Pancreas (tissue), 10 donors: ENCODE data around the gene ARL3. TPM values are rescaled to one million over a fixed set of nuclear protein-coding genes. Genes with fewer than 3 reads are reported as not detected.

ENCODE experiments used
- ATAC-seq, 4 donors: fragments of 200-7000 bp; cut with Tn5 transposase; one replicate each; pipeline versions ENCODE4 v1.8.0 to v1.9.1; 2020; ENCODE audit warnings: mild to moderate bottlenecking in 4 of 4, moderate library complexity in 4 of 4
- DNase-seq, 6 donors: peaks; one replicate each; pipeline ENCODE4 v3.0.0-alpha.2; 2020
- FAIRE-seq: peaks from 2 replicates; lab custom pipeline; 2012; peaks lifted over from hg19 to GRCh38; lab: Jason Lieb, UNC
- H3K27ac ChIP-seq, 4 donors: fragments of 200-600 bp; sonication (generic); 1 replicate in 3 of 4; 2 replicates in 1 of 4; pipeline versions ENCODE4 v1.5.0 to v1.8.0; 2020
- H3K27me3 ChIP-seq, 4 donors: fragments of 200-600 bp; one replicate each; pipeline ENCODE4 v1.8.0; 2021
- H3K36me3 ChIP-seq, 3 donors: fragments of 200-600 bp; sonication (generic) in 1 of 3; one replicate each; pipeline versions ENCODE4 v1.5.0 to v1.8.0; 2020 to 2021
- H3K4me1 ChIP-seq, 3 donors: fragments of 200-600 bp; one replicate each; pipeline ENCODE4 v1.8.0; 2021
- H3K4me3 ChIP-seq, 4 donors: fragments of 200-600 bp; sonication (generic) in 2 of 4; one replicate each; pipeline versions ENCODE4 v1.5.0 to v1.8.0; 2020 to 2021
- H3K9me3 ChIP-seq, 4 donors: fragments of 200-600 bp; one replicate each; pipeline ENCODE4 v1.8.0; 2021
- WGBS, 2 donors: extraction: QIAGEN DNeasy Blood & Tissue Kit; methylation state at CpG; one replicate each; pipeline ENCODE4 v1.1.7; 2013; 5-methylcytosine and 5-hydroxymethylcytosine counted together
- intact Hi-C, 3 donors: fragments of 100-400 bp; cut with DNase I; formaldehyde crosslinking; loops; one replicate each; pipeline versions ENCODE4 v1.11.1 to v1.14.2; 2022
- polyA plus RNA-seq, 2 donors: library from polyadenylated mRNA; stranded (reverse); fragments of 200-250 nt; gene quantifications; one replicate each; pipeline ENCODE4 v1.2.3, GENCODE V29; 2013
- total RNA-seq, 6 donors: library from RNA; stranded (reverse); fragmentation: NEBNext Ultra II Directional in 4 of 6; extraction: Animal tissue kit (Norgen Biotek cat#: 25700) in 4 of 6; gene quantifications; one replicate each; pipeline versions ENCODE4 v1.2.1 to v1.2.4, GENCODE V29; 2021 to 2023
- TF ChIP-seq, protein P1 (sequence below), 4 donors: fragments of 200-600 bp; sonication (generic) in 3 of 4; IDR thresholded peaks; one replicate each; pipeline versions ENCODE4 v1.5.0 to v1.8.0; 2021; ENCODE audit warnings: antibody characterized with exemption in 4 of 4
- donor health status: healthy with polysubstance abuse.
- donor health status: DM: no; HTN: no; CAD: no; lungs with moderate emphysema.
- donor health status: DM: no; HTN: no; CAD: no.
- donor health status: control.
- donor health status: control.
- donor health status: Bipolar disorder and iron deficiency.
- donor health status: DM: yes; HTN: yes; CAD: no.
- donor health status: DM: no; HTN: no; CAD: no.
- donor health status: DM: no; HTN: no; CAD: no.
- donor health status: DM: yes; HTN: yes; CAD: no.

Gene ARL3
- total and polyA plus RNA-seq, 8 donors, result 2.4 to 8.0 (median 3.1) TPM

DNA sequence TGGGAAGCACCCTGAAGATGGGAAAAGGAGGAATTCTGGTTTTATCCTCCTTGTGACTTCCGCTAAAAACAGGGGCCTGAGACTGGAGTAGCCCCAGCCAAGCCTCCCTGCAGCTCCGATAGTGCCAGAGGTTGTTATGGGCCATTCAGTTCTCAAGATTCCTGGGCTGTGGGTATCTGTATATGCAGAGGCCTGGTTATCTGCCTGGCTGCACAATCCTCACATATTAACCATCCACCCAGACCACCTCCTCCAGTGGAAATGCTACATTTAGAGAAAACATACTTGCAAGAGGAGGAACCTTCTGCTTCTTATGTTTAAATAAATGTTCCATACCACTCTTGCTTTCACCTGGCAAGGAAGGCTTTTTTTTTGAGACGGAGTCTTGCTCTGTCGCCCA, 34.6 kb downstream of the ARL3 start:
- FAIRE-seq (no peak), ATAC-seq (no peak), DNase-seq (no peak)
- intact Hi-C loops, result no loop called here
- Histone ChIP-seq H3K27ac (no peak overlapping the region), H3K27me3 (no peaks in the 10 kb centered on the region), H3K4me1 (peaks cover 0 to 17% (median 12%) of the 10 kb centered on the region in 3 donors), H3K4me3 (no peak overlapping the region), H3K9me3 (no peaks in the 10 kb centered on the region), H3K36me3 (no peaks in the 10 kb centered on the region)
- TF ChIP-seq, protein P1, sequence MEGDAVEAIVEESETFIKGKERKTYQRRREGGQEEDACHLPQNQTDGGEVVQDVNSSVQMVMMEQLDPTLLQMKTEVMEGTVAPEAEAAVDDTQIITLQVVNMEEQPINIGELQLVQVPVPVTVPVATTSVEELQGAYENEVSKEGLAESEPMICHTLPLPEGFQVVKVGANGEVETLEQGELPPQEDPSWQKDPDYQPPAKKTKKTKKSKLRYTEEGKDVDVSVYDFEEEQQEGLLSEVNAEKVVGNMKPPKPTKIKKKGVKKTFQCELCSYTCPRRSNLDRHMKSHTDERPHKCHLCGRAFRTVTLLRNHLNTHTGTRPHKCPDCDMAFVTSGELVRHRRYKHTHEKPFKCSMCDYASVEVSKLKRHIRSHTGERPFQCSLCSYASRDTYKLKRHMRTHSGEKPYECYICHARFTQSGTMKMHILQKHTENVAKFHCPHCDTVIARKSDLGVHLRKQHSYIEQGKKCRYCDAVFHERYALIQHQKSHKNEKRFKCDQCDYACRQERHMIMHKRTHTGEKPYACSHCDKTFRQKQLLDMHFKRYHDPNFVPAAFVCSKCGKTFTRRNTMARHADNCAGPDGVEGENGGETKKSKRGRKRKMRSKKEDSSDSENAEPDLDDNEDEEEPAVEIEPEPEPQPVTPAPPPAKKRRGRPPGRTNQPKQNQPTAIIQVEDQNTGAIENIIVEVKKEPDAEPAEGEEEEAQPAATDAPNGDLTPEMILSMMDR (IDR thresholded peaks at IDR 0.05), result no peak
- WGBS, 2 donors, result 96 to 99% methylated on average over 4 of the region's 4 CpGs

DNA sequence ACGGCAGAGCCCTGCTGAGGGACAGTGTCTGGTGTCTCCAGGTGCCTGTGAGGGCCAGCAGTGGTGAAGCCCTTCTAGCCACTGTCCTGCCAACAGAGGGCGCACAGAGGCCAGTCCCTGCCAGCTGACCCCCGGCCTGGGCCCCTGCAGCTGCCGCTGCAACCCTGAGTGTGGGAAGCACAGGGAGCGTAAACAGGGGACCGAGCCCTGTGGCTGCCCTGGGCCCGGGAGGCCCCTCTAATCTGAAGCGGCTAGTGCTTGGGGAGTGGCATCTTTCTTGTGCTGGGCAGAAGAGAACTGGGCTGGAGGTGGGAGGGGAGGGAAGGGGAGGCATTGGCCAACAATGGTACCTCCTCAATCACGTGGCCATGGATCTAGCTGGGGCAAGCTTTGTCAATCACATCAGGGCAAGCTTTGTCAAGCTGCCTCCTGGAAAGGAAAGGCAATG, 35.3 kb downstream of the ARL3 start:
- FAIRE-seq, result no peak
- intact Hi-C loops, result no loop called here
- Histone ChIP-seq H3K9me3 (no peaks in the 10 kb centered on the region), H3K27me3 (no peaks in the 10 kb centered on the region), H3K36me3 (no peaks in the 10 kb centered on the region), H3K27ac (peak overlapping the region in 2 of 4 donors; percentile 16 to 42), H3K4me3 (peak overlapping the region in 1 of 4 donors; percentile 20), H3K4me1 (peaks cover 0 to 17% (median 12%) of the 10 kb centered on the region in 3 donors)
- DNase-seq, result peak; percentile 65 to 89 (median 80)
- ATAC-seq, result peak; percentile 88 to 91 (median 90)
- 10 to 12% methylated on average over 8 to 9 of the region's 9 CpGs for WGBS, 2 donors
- TF ChIP-seq, protein P1 (IDR thresholded peaks at IDR 0.05), result peak; percentile 32 to 52 (median 38)

DNA sequence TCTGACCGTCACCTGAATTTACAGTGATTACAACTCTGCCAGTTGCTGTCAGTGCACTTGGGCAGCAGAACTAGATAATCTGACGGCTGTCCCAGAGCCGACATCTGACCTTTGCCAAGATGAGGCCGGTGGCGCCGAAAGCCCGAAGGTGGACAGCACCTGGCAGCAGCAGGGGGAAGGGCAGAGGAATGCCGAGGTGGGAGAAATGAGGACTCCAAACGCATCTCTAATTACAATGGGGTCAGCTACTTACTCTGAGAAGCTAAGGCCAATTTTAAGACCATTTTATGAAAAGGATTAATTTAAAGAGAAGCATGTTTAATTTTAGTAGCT, 36.2 kb downstream of the ARL3 start:
- Histone ChIP-seq H3K36me3 (no peaks in the 10 kb centered on the region), H3K4me3 (no peak overlapping the region), H3K4me1 (peaks cover 0 to 17% (median 12%) of the 10 kb centered on the region in 3 donors), H3K9me3 (no peaks in the 10 kb centered on the region), H3K27ac (peak overlapping the region in 1 of 4 donors; percentile 16), H3K27me3 (no peaks in the 10 kb centered on the region)
- ATAC-seq (no peak), FAIRE-seq (no peak), DNase-seq (no peak)
- 32 to 39% methylated on average over 9 of the region's 9 CpGs for WGBS, 2 donors
- TF ChIP-seq, protein P1 (IDR thresholded peaks at IDR 0.05), result no peak
- intact Hi-C loops, result no loop called here

DNA sequence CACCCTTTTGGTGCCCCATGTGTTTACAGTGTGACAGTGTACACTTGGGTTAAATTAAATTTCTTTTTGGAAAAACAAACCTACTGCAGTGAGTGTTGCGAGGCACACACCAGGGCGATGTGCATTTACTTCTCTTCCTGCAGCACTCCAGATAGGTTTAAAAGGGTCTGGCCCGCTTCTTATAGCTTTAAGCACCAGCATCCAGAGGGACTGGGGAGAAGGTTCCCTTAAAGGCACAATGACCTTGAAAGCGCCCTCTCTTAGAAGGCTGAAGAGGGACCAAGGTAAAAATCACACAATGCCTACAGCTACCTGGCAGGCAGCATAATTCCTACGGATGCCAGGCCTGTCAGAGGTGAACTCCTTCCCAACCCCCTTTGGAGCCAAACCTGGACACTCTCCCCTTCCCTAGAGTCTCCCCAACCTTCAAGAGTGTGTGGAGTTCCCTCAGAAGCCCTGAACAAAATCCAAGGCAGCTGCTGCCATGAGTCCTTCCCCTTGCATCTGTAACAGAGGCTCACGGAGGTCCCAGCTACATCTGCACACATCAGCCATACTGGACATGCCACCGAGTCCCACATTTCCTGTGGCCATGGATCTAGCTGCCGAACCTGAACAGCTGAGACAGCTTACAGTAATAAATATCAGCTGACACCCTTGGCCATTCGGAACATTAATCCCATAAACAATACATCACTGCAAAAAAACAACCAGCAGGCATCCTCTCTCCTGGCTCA, 36.7 kb downstream of the ARL3 start:
- DNase-seq (peak in 1 of 6 donors; percentile 32), FAIRE-seq (no peak), ATAC-seq (no peak)
- H3K27ac ChIP-seq, result no peak overlapping the region
- no peak overlapping the region for H3K4me3 ChIP-seq
- peaks cover 0 to 17% (median 12%) of the 10 kb centered on the region in 3 donors for H3K4me1 ChIP-seq
- H3K9me3 ChIP-seq, result no peaks in the 10 kb centered on the region
- TF ChIP-seq, protein P1 (IDR thresholded peaks at IDR 0.05), result no peak
- H3K36me3 ChIP-seq, result no peaks in the 10 kb centered on the region
- H3K27me3 ChIP-seq, result no peaks in the 10 kb centered on the region
- WGBS, 2 donors, result 61 to 65% methylated on average over 9 of the region's 9 CpGs
- intact Hi-C loops, result no loop called here
